Trophoblast cell (in vitro differentiated cells and primary cell): Measurements from ENCODE around the gene ANKRD34B.
A peak's percentile ranks its signal among the peaks of the same experiment; 100 is the strongest.

ENCODE experiments used
- DNase-seq, 2 donors: peaks; one replicate each; pipeline ENCODE4 v3.0.0-alpha.2; 2016
- H2AFZ ChIP-seq: 2 replicates; pipeline ENCODE4 v1.6.1; 2013; ENCODE audit warnings: low read length, moderate library complexity, mild to moderate bottlenecking; ENCODE audit not compliant: insufficient read depth, poor library complexity
- H2AK5ac ChIP-seq: 2 replicates; pipeline ENCODE4 v1.6.1; 2013; ENCODE audit warnings: mild to moderate bottlenecking, low read length
- H2BK120ac ChIP-seq: 2 replicates; pipeline ENCODE4 v1.6.1; 2013; ENCODE audit warnings: low read length, mild to moderate bottlenecking, moderate library complexity; ENCODE audit not compliant: insufficient read depth, poor library complexity
- H2BK12ac ChIP-seq: 2 replicates; pipeline ENCODE4 v1.6.1; 2013; ENCODE audit warnings: mild to moderate bottlenecking, low read length, moderate library complexity
- H2BK5ac ChIP-seq: 2 replicates; pipeline ENCODE4 v1.6.1; 2013; ENCODE audit warnings: low read length, low read depth, moderate library complexity, mild to moderate bottlenecking; ENCODE audit not compliant: poor library complexity
- H3K14ac ChIP-seq: 2 replicates; pipeline ENCODE4 v1.6.1; 2013; ENCODE audit warnings: mild to moderate bottlenecking, low read length
- H3K18ac ChIP-seq: 2 replicates; pipeline ENCODE4 v1.6.1; 2013; ENCODE audit warnings: mild to moderate bottlenecking, low read length
- H3K23ac ChIP-seq: 2 replicates; pipeline ENCODE4 v1.6.1; 2013; ENCODE audit warnings: low read length
- H3K27ac ChIP-seq: 2 replicates; pipeline ENCODE4 v1.5.1; 2013; ENCODE audit warnings: low read depth, mild to moderate bottlenecking, inconsistent platforms, low read length, moderate library complexity
- H3K27me3 ChIP-seq: 2 replicates; pipeline ENCODE4 v1.6.1; 2013; ENCODE audit warnings: inconsistent platforms, mild to moderate bottlenecking, low read length, moderate library complexity; ENCODE audit not compliant: insufficient read depth
- H3K36me3 ChIP-seq, 2 experiments: 1 replicate in 1 of 2; 2 replicates in 1 of 2; pipeline ENCODE4 v1.6.1; 2013; ENCODE audit warnings: low read length in 2 of 2, mild to moderate bottlenecking in 2 of 2, moderate library complexity in 1 of 2; ENCODE audit not compliant: insufficient read depth in 2 of 2, control insufficient read depth in 1 of 2
- H3K4ac ChIP-seq: 2 replicates; pipeline ENCODE4 v1.6.1; 2013; ENCODE audit warnings: low read depth, mild to moderate bottlenecking, low read length, moderate library complexity
- H3K4me1 ChIP-seq, 2 experiments: 1 replicate in 1 of 2; 2 replicates in 1 of 2; pipeline ENCODE4 v1.6.1; 2013; ENCODE audit warnings: low read length in 2 of 2, mild to moderate bottlenecking in 2 of 2, moderate library complexity in 1 of 2; ENCODE audit not compliant: insufficient read depth in 2 of 2, control insufficient read depth in 1 of 2
- H3K4me2 ChIP-seq: 2 replicates; pipeline ENCODE4 v1.6.1; 2013; ENCODE audit warnings: inconsistent platforms, mild to moderate bottlenecking, low read length, moderate library complexity
- H3K4me3 ChIP-seq: 2 replicates; pipeline ENCODE4 v1.5.1; 2013; ENCODE audit warnings: mild to moderate bottlenecking, low read depth, low read length, inconsistent platforms
- H3K79me1 ChIP-seq: one replicate; pipeline ENCODE4 v1.6.1; 2013; ENCODE audit warnings: low read length
- H3K79me2 ChIP-seq: 2 replicates; pipeline ENCODE4 v1.6.1; 2013; ENCODE audit warnings: low read length, mild to moderate bottlenecking; ENCODE audit not compliant: control insufficient read depth, insufficient read depth, poor library complexity
- H3K9ac ChIP-seq: 2 replicates; pipeline ENCODE4 v1.6.1; 2013; ENCODE audit warnings: mild to moderate bottlenecking, low read length
- H3K9me3 ChIP-seq: 2 replicates; pipeline ENCODE4 v1.6.1; 2013; ENCODE audit warnings: low read depth, mild to moderate bottlenecking, control low read depth, inconsistent platforms, low read length; ENCODE audit not compliant: insufficient read depth
- H4K12ac ChIP-seq: 2 replicates; pipeline ENCODE4 v1.6.1; 2013; ENCODE audit warnings: low read depth, mild to moderate bottlenecking, low read length, moderate library complexity
- H4K8ac ChIP-seq: 2 replicates; pipeline ENCODE4 v1.6.1; 2013; ENCODE audit warnings: low read depth, mild to moderate bottlenecking, low read length, moderate library complexity
- H4K91ac ChIP-seq: one replicate; pipeline ENCODE4 v1.6.1; 2013; ENCODE audit warnings: low read depth, mild to moderate bottlenecking, low read length, moderate library complexity
- WGBS: extraction: QIAGEN DNeasy Blood & Tissue Kit; methylation state at CpG from one replicate; pipeline ENCODE4 v1.1.7; 2013; ENCODE audit warnings: missing lambda C conversion rate; ENCODE audit not compliant: insufficient read length, insufficient coverage; ENCODE audit errors: extremely low coverage; 5-methylcytosine and 5-hydroxymethylcytosine counted together

ANKRD34B gene

GRCh38 chr5:80554646-80555045 is 15.4 kb downstream of the ANKRD34B start:
- Histone ChIP-seq H3K79me1 (no peaks in the 10 kb centered on the region), H3K36me3 (no peaks in the 10 kb centered on the region), H3K27ac (no peak overlapping the region), H3K4me3 (no peak overlapping the region), H3K9me3 (no peaks in the 10 kb centered on the region), H2BK120ac (no peak overlapping the region), H2BK5ac (no peak overlapping the region), H2AK5ac (no peak overlapping the region), H2AFZ (no peak overlapping the region), H4K91ac (no peak overlapping the region), H3K14ac (no peak overlapping the region), H3K79me2 (no peaks in the 10 kb centered on the region), H3K18ac (no peak overlapping the region), H3K27me3 (no peaks in the 10 kb centered on the region), H2BK12ac (no peak overlapping the region), H3K4me1 (no peaks in the 10 kb centered on the region), H4K12ac (no peak overlapping the region), H4K8ac (no peak overlapping the region), H3K4me2 (no peak overlapping the region), H3K4ac (no peak overlapping the region), H3K23ac (no peak overlapping the region), H3K9ac (no peak overlapping the region)
- no peak for DNase-seq
- no CpG with 5 or more reads among the region's 4 CpGs for WGBS

- H3K27me3 ChIP-seq = no peaks in the 10 kb centered on the region
- H4K12ac ChIP-seq = no peak overlapping the region
- H3K4ac ChIP-seq = no peak overlapping the region
- no CpG with 5 or more reads among the region's 3 CpGs for WGBS
- H3K23ac ChIP-seq = no peak overlapping the region
- no peaks in the 10 kb centered on the region for H3K79me1 ChIP-seq
- H3K4me3 ChIP-seq = no peak overlapping the region
- no peak overlapping the region for H3K27ac ChIP-seq
- no peak overlapping the region for H2BK120ac ChIP-seq
- no peak overlapping the region for H3K18ac ChIP-seq
- no peaks in the 10 kb centered on the region for H3K79me2 ChIP-seq
- DNase-seq = no peak
- H3K9me3 ChIP-seq = peaks cover 2% of the 10 kb centered on the region
- H3K14ac ChIP-seq = no peak overlapping the region
- no peaks in the 10 kb centered on the region for H3K36me3 ChIP-seq
- no peak overlapping the region for H3K4me2 ChIP-seq
- no peak overlapping the region for H2AK5ac ChIP-seq
- H4K91ac ChIP-seq = no peak overlapping the region
- no peak overlapping the region for H2BK5ac ChIP-seq
- H3K4me1 ChIP-seq = no peaks in the 10 kb centered on the region
- H2AFZ ChIP-seq = no peak overlapping the region
- H4K8ac ChIP-seq = no peak overlapping the region
- H3K9ac ChIP-seq = no peak overlapping the region
- no peak overlapping the region for H2BK12ac ChIP-seq
Observed at GRCh38 chr5:80541392-80541791, 28.7 kb downstream of the ANKRD34B start.

DNA sequence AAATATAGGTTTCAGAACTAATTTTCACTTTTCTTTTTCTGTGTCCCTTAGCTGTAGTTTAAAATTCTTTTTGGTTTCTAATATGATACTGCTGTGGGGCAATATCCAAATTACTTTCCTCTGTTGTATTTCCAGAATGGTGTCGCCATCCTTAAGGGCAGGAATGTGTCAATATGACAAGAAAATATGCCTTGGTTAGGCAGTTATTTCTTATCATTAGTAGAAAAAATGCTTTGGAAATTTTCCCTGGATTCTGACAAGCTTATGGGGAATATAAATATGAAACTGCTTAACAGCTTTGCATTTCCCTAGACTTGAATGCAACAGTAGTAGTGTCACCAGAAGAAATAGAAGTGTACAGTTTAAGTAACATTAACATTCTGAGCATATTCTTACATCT is 29.4 kb downstream of the ANKRD34B start:
- H3K9me3 ChIP-seq = peaks cover 2% of the 10 kb centered on the region
- H3K36me3 ChIP-seq = no peaks in the 10 kb centered on the region
- WGBS = no CpG with 5 or more reads among the region's 1 CpG
- no peaks in the 10 kb centered on the region for H3K4me1 ChIP-seq
- H2AK5ac ChIP-seq = no peak overlapping the region
- no peak overlapping the region for H3K18ac ChIP-seq
- H3K4ac ChIP-seq = no peak overlapping the region
- no peaks in the 10 kb centered on the region for H3K27me3 ChIP-seq
- H3K9ac ChIP-seq = no peak overlapping the region
- H4K8ac ChIP-seq = no peak overlapping the region
- no peak overlapping the region for H3K23ac ChIP-seq
- H3K4me2 ChIP-seq = no peak overlapping the region
- no peak overlapping the region for H3K4me3 ChIP-seq
- no peak overlapping the region for H3K14ac ChIP-seq
- no peaks in the 10 kb centered on the region for H3K79me2 ChIP-seq
- H2BK120ac ChIP-seq = no peak overlapping the region
- no peaks in the 10 kb centered on the region for H3K79me1 ChIP-seq
- peak; percentile 1 to 44 for DNase-seq
- no peak overlapping the region for H2BK5ac ChIP-seq
- no peak overlapping the region for H4K91ac ChIP-seq
- H2AFZ ChIP-seq = no peak overlapping the region
- H4K12ac ChIP-seq = no peak overlapping the region
- no peak overlapping the region for H3K27ac ChIP-seq
- H2BK12ac ChIP-seq = no peak overlapping the region

GRCh38 chr5:80516826-80517225 is 53.3 kb downstream of the ANKRD34B start:
- Histone ChIP-seq H3K27ac (no peak overlapping the region), H3K4ac (no peak overlapping the region), H3K9ac (no peak overlapping the region)

More at GRCh38 chr5:80516826-80517225, 53.3 kb downstream of the ANKRD34B start:
- no peak overlapping the region for H3K4me2 ChIP-seq
- H3K14ac ChIP-seq = no peak overlapping the region
- no peak overlapping the region for H3K4me3 ChIP-seq
- no peak overlapping the region for H3K18ac ChIP-seq
- H3K27me3 ChIP-seq = no peaks in the 10 kb centered on the region
- no peak overlapping the region for H2BK5ac ChIP-seq
- no peaks in the 10 kb centered on the region for H3K4me1 ChIP-seq
- no peaks in the 10 kb centered on the region for H3K9me3 ChIP-seq
- H4K8ac ChIP-seq = no peak overlapping the region
- H2BK120ac ChIP-seq = no peak overlapping the region
- no peak overlapping the region for H3K23ac ChIP-seq
- DNase-seq = peak; percentile 16 to 43
- WGBS = no CpG with 5 or more reads among the region's 4 CpGs
- H2BK12ac ChIP-seq = no peak overlapping the region
- H3K79me2 ChIP-seq = no peaks in the 10 kb centered on the region
- no peak overlapping the region for H2AFZ ChIP-seq
- no peaks in the 10 kb centered on the region for H3K79me1 ChIP-seq
- H4K91ac ChIP-seq = no peak overlapping the region
- H4K12ac ChIP-seq = no peak overlapping the region
- H3K36me3 ChIP-seq = peaks cover 0 to 2% of the 10 kb centered on the region in 2 experiments
- no peak overlapping the region for H2AK5ac ChIP-seq
